Neural cell (in vitro differentiated cells): ENCODE data around the gene TXK. TPM values are rescaled to one million over a fixed set of nuclear protein-coding genes. Genes with fewer than 3 reads are reported as not detected.

Source experiments
- H2AFZ ChIP-seq: fragments of 200-600, 300-800 bp; sonication (generic), shearing (Covaris generic); 2 replicates; pipeline ENCODE4 v1.6.0; 2014; ENCODE audit warnings: low read depth, mild to moderate bottlenecking, antibody characterized with exemption, low read length, moderate library complexity
- H3F3A ChIP-seq: fragments of 200-600 bp; shearing (Covaris generic); 2 replicates; pipeline ENCODE4 v1.6.1; 2016; ENCODE audit warnings: mild to moderate bottlenecking, moderate library complexity, mixed read lengths, antibody characterized with exemption, low read length; ENCODE audit not compliant: insufficient read depth, poor library complexity, severe bottlenecking
- H3K27ac ChIP-seq: fragments of 200-600, 300-800 bp; sonication (generic), shearing (Covaris generic); 2 replicates; pipeline ENCODE4 v1.5.1; 2014; ENCODE audit warnings: mild to moderate bottlenecking, low read length, moderate library complexity
- H3K27me3 ChIP-seq: fragments of 300-800, 200-600 bp; sonication (generic), shearing (Covaris generic); 2 replicates; pipeline ENCODE4 v1.6.0; 2014; ENCODE audit warnings: mild to moderate bottlenecking, low read depth, low read length, moderate library complexity; ENCODE audit not compliant: insufficient read depth
- H3K36me3 ChIP-seq: fragments of 300-800, 200-600 bp; sonication (generic), shearing (Covaris generic); 2 replicates; pipeline ENCODE4 v1.5.1; 2014; ENCODE audit warnings: mild to moderate bottlenecking, antibody characterized with exemption, low read length, moderate library complexity; ENCODE audit not compliant: insufficient read depth
- H3K4me2 ChIP-seq: fragments of 300-800, 200-600 bp; sonication (generic), shearing (Covaris generic); 2 replicates; pipeline ENCODE4 v1.6.0; 2014; ENCODE audit warnings: mild to moderate bottlenecking, low read length
- H3K4me3 ChIP-seq: fragments of 300-800, 200-600 bp; sonication (generic), shearing (Covaris generic); 2 replicates; pipeline ENCODE4 v1.5.1; 2014; ENCODE audit warnings: mild to moderate bottlenecking, low read length, moderate library complexity
- H3K79me2 ChIP-seq: fragments of 200-600 bp; shearing (Covaris generic); replicated peaks from 2 replicates; pipeline ENCODE4 v1.6.0; 2014; ENCODE audit warnings: mild to moderate bottlenecking, low read length, moderate library complexity; ENCODE audit not compliant: insufficient read depth
- H3K9ac ChIP-seq: fragments of 300-800, 200-600 bp; sonication (generic), shearing (Covaris generic); 2 replicates; pipeline ENCODE4 v1.6.1; 2016; ENCODE audit warnings: mild to moderate bottlenecking, low read length, mixed read lengths
- H3K9me2 ChIP-seq: fragments of 200-600 bp; shearing (Covaris generic); 2 replicates; pipeline ENCODE4 v1.6.1; 2016; ENCODE audit warnings: mild to moderate bottlenecking, low read length, mixed read lengths; ENCODE audit not compliant: insufficient read depth
- H3K9me3 ChIP-seq: fragments of 200-600, 300-800 bp; sonication (generic), shearing (Covaris generic); 2 replicates; pipeline ENCODE4 v1.6.1; 2016; ENCODE audit warnings: mild to moderate bottlenecking, mixed run types, low read length, moderate library complexity, mixed read lengths
- H4K20me1 ChIP-seq: fragments of 200-600 bp; shearing (Covaris generic); 2 replicates; pipeline ENCODE4 v1.6.1; 2016; ENCODE audit warnings: mild to moderate bottlenecking, mixed run types; ENCODE audit not compliant: insufficient read depth
- EP300 ChIP-seq: fragments of 450-650 bp; conservative IDR thresholded peaks from 2 replicates; pipeline ENCODE4 v1.6.1; 2014; ENCODE audit warnings: antibody characterized with exemption, mild to moderate bottlenecking, moderate library complexity; ENCODE audit not compliant: poor library complexity, severe bottlenecking
- EZH2 ChIP-seq: fragments of 200-600, 300-800 bp; shearing (Covaris generic), sonication (generic); IDR thresholded peaks from 2 replicates; pipeline ENCODE4 v1.6.1; 2014; ENCODE audit warnings: antibody characterized with exemption, low read length, borderline replicate concordance, mild to moderate bottlenecking; ENCODE audit not compliant: insufficient read depth, poor library complexity, severe bottlenecking
- MXI1 ChIP-seq: fragments of 450-650 bp; conservative IDR thresholded peaks from 2 replicates; pipeline ENCODE4 v1.6.1; 2014; ENCODE audit warnings: antibody characterized with exemption, mild to moderate bottlenecking; ENCODE audit not compliant: poor library complexity, severe bottlenecking
- POLR2AphosphoS5 ChIP-seq: IDR thresholded peaks from 2 replicates; pipeline ENCODE4 v1.6.1; 2012
- RAD21 ChIP-seq: fragments of 450-650 bp; conservative IDR thresholded peaks from 2 replicates; pipeline ENCODE4 v1.6.1; 2014; ENCODE audit warnings: antibody characterized with exemption, mild to moderate bottlenecking, moderate library complexity
- REST ChIP-seq: IDR thresholded peaks from 2 replicates; pipeline ENCODE4 v1.6.1; 2012; ENCODE audit warnings: borderline replicate concordance
- SMC3 ChIP-seq: fragments of 450-650 bp; conservative IDR thresholded peaks from 2 replicates; pipeline ENCODE4 v1.6.1; 2014; ENCODE audit warnings: antibody characterized with exemption, mild to moderate bottlenecking, moderate library complexity; ENCODE audit not compliant: poor library complexity
- TAF1 ChIP-seq: IDR thresholded peaks from 2 replicates; pipeline ENCODE4 v1.6.1; 2012; ENCODE audit warnings: low read depth
- polyA plus RNA-seq: library from polyadenylated mRNA; depleted of rRNA; stranded (reverse); fragments of >200 nt; gene quantifications from 2 replicates; pipeline ENCODE4 v1.2.3, GENCODE V29; 2014
- TF ChIP-seq, protein P1 (sequence below): fragments of 450-650 bp; IDR thresholded peaks from 2 replicates; pipeline ENCODE4 v1.5.1; 2014; ENCODE audit warnings: antibody characterized with exemption, mild to moderate bottlenecking, moderate library complexity; ENCODE audit not compliant: poor library complexity, severe bottlenecking

Gene TXK
- polyA plus RNA-seq, 1 donor from 2014 or later, result not detected

GRCh38 chr4:48082956-48083355, 51.1 kb downstream of the TXK start:
- Histone ChIP-seq H3K27ac (no peak overlapping the region), H3K4me3 (no peak overlapping the region), H3K4me2 (no peak overlapping the region), H4K20me1 (no peaks in the 10 kb centered on the region), H3K9ac (no peak overlapping the region), H3F3A (no peaks in the 10 kb centered on the region), H3K27me3 (no peaks in the 10 kb centered on the region), H3K9me3 (no peaks in the 10 kb centered on the region), H3K36me3 (no peaks in the 10 kb centered on the region), H3K79me2 (no peaks in the 10 kb centered on the region), H2AFZ (no peak overlapping the region), H3K9me2 (no peaks in the 10 kb centered on the region)
- TF ChIP-seq TAF1, result no peak
- no peak for TF ChIP-seq RAD21
- TF ChIP-seq REST, result no peak
- no peak for TF ChIP-seq SMC3
- no peak for TF ChIP-seq MXI1
- TF ChIP-seq EZH2, result no peak
- TF ChIP-seq POLR2AphosphoS5, result no peak
- TF ChIP-seq EP300, result no peak
- TF ChIP-seq, protein P1, sequence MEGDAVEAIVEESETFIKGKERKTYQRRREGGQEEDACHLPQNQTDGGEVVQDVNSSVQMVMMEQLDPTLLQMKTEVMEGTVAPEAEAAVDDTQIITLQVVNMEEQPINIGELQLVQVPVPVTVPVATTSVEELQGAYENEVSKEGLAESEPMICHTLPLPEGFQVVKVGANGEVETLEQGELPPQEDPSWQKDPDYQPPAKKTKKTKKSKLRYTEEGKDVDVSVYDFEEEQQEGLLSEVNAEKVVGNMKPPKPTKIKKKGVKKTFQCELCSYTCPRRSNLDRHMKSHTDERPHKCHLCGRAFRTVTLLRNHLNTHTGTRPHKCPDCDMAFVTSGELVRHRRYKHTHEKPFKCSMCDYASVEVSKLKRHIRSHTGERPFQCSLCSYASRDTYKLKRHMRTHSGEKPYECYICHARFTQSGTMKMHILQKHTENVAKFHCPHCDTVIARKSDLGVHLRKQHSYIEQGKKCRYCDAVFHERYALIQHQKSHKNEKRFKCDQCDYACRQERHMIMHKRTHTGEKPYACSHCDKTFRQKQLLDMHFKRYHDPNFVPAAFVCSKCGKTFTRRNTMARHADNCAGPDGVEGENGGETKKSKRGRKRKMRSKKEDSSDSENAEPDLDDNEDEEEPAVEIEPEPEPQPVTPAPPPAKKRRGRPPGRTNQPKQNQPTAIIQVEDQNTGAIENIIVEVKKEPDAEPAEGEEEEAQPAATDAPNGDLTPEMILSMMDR, result no peak

GRCh38 chr4:48081196-48081595, 52.9 kb downstream of the TXK start:
- TF ChIP-seq TAF1 (no peak), MXI1 (no peak), REST (no peak), SMC3 (no peak), RAD21 (no peak), POLR2AphosphoS5 (no peak), EZH2 (no peak), EP300 (no peak)
- TF ChIP-seq, protein P1, result no peak
- H3F3A ChIP-seq, result no peaks in the 10 kb centered on the region
- no peak overlapping the region for H3K9ac ChIP-seq
- H3K36me3 ChIP-seq, result no peaks in the 10 kb centered on the region
- no peak overlapping the region for H2AFZ ChIP-seq
- no peaks in the 10 kb centered on the region for H3K9me2 ChIP-seq
- no peaks in the 10 kb centered on the region for H3K9me3 ChIP-seq
- H3K27me3 ChIP-seq, result no peaks in the 10 kb centered on the region
- H3K79me2 ChIP-seq, result no peaks in the 10 kb centered on the region
- H3K27ac ChIP-seq, result no peak overlapping the region
- H3K4me3 ChIP-seq, result no peak overlapping the region
- H3K4me2 ChIP-seq, result no peak overlapping the region
- no peaks in the 10 kb centered on the region for H4K20me1 ChIP-seq
